CD4-positive, alpha-beta T cell (primary cell): ENCODE results near the gene CASQ1. TPM values are rescaled to one million over a fixed set of nuclear protein-coding genes. Genes with fewer than 3 reads are reported as not detected.

Experiments
- ATAC-seq: fragments of 200-7000 bp; cut with Tn5 transposase; one replicate; pipeline ENCODE4 v1.10.0; 2022; ENCODE audit warnings: mild to moderate bottlenecking; ENCODE audit not compliant: poor library complexity
- CTCF ChIA-PET: fragments of 350-600 bp; sonication (Branson Sonifier 250); formaldehyde crosslinking; loops from one replicate; lab custom pipeline; 2021; ENCODE audit warnings: antibody characterized with exemption, inconsistent platforms; lab: Charles Lee
- POLR2A ChIA-PET: fragments of 350-600 bp; sonication (Branson Sonifier 250); formaldehyde crosslinking; loops from one replicate; lab custom pipeline; 2021; ENCODE audit warnings: antibody characterized with exemption, inconsistent platforms; lab: Charles Lee
- DNase-seq, 14 experiments: peaks; one replicate each; pipeline ENCODE4 v3.0.0-alpha.2; 2013 to 2020; ENCODE audit warnings: mixed read lengths in 2 of 14
- H3K27ac ChIP-seq, 2 donors: one replicate each; pipeline versions ENCODE4 v1.5.1 to v1.7.0; 2013; ENCODE audit warnings: low read length in 2 of 2, low read depth in 1 of 2, mild to moderate bottlenecking in 1 of 2
- H3K27me3 ChIP-seq, 2 experiments: 1 replicate in 1 of 2; 2 replicates in 1 of 2; pipeline versions ENCODE4 v1.6.1 to v1.7.0; 2013; ENCODE audit warnings: low read length in 2 of 2, control low read depth in 1 of 2, mild to moderate bottlenecking in 1 of 2, moderate library complexity in 1 of 2; ENCODE audit not compliant: insufficient read depth in 2 of 2, control insufficient read depth in 1 of 2
- H3K36me3 ChIP-seq: one replicate; pipeline ENCODE4 v1.6.1; 2013; ENCODE audit warnings: low read length, control low read depth; ENCODE audit not compliant: insufficient read depth
- H3K4me1 ChIP-seq: one replicate; pipeline ENCODE4 v1.6.1; 2013; ENCODE audit warnings: low read length, control low read depth; ENCODE audit not compliant: insufficient read depth
- H3K4me3 ChIP-seq: one replicate; pipeline ENCODE4 v1.5.1; 2013; ENCODE audit warnings: mild to moderate bottlenecking, low read length, moderate library complexity
- H3K9me3 ChIP-seq, 2 experiments: 1 replicate in 1 of 2; 2 replicates in 1 of 2; pipeline versions ENCODE4 v1.6.1 to v1.7.0; 2013; ENCODE audit warnings: low read length in 2 of 2, mild to moderate bottlenecking in 2 of 2, control low read depth in 1 of 2, moderate library complexity in 1 of 2; ENCODE audit not compliant: control insufficient read depth in 1 of 2, insufficient read depth in 1 of 2
- H3K27ac Mint-ChIP-seq: one replicate; pipeline ENCODE4 v1.8.0; 2020; ENCODE audit warnings: mixed read lengths
- H3K27me3 Mint-ChIP-seq: one replicate; pipeline ENCODE4 v1.8.0; 2021; ENCODE audit warnings: mixed read lengths
- H3K36me3 Mint-ChIP-seq: one replicate; pipeline ENCODE4 v1.8.0; 2021; ENCODE audit warnings: low read depth, mixed read lengths
- H3K4me1 Mint-ChIP-seq: one replicate; pipeline ENCODE4 v1.8.0; 2021; ENCODE audit warnings: low read depth, mixed read lengths
- H3K4me3 Mint-ChIP-seq: one replicate; pipeline ENCODE4 v1.8.0; 2020; ENCODE audit warnings: mild to moderate bottlenecking, mixed read lengths
- H3K9me3 Mint-ChIP-seq: one replicate; pipeline ENCODE4 v1.8.0; 2020; ENCODE audit warnings: mixed read lengths
- CTCF ChIP-seq: fragments of 200-600 bp; IDR thresholded peaks from one replicate; pipeline ENCODE4 v1.8.0; 2022; ENCODE audit warnings: antibody characterized with exemption, mild to moderate bottlenecking
- intact Hi-C, 2 experiments: fragments of 100-400 bp; cut with DNase I in 1 of 2; cut with micrococcal nuclease in 1 of 2; formaldehyde crosslinking; loops; one replicate each; pipeline versions ENCODE4 v1.15.1 to v1.9.0; 2023 to 2025; cut with DNase I, micrococcal nuclease
- total RNA-seq, 174 experiments: library from RNA in 2 of 174; stranded (reverse) in 2 of 174; gene quantifications; one replicate each; pipeline ENCODE4 v1.2.3 and lab custom pipeline; 2021 to 2026

CASQ1 gene
- total RNA-seq, 2 experiments from 2014 or later: not detected

- H3K4me1 ChIP-seq: no peaks in the 10 kb centered on the region
- H3K36me3 ChIP-seq: peaks cover 84% of the 10 kb centered on the region
- ATAC-seq (no peak), DNase-seq (no peak)
- H3K27me3 ChIP-seq: no peaks in the 10 kb centered on the region
- intact Hi-C loops: no loop called here
- Mint-ChIP-seq H3K4me3 (no peak overlapping the region), H3K27me3 (no peaks in the 10 kb centered on the region), H3K27ac (no peak overlapping the region), H3K36me3 (peaks cover 93% of the 10 kb centered on the region), H3K9me3 (no peaks in the 10 kb centered on the region), H3K4me1 (peaks cover 18% of the 10 kb centered on the region)
- POLR2A ChIA-PET: interaction anchor here (1.4 kb wide), 2 partner anchors 23 to 45 kb away, joined by 4 read pairs; partner anchors contain the start of genes DCAF8 and PEX19
- CTCF ChIA-PET: interaction anchor here (0.7 to 1.6 kb wide), 3 partner anchors 12 to 52 kb away, joined by 3 to 6 read pairs (median 4); no protein-coding TSS in a partner anchor
- no peak overlapping the region for H3K27ac ChIP-seq
- TF ChIP-seq CTCF: no peak
- no peak overlapping the region for H3K4me3 ChIP-seq
- no peaks in the 10 kb centered on the region for H3K9me3 ChIP-seq
These were observed 49.4 kb downstream of the CASQ1 start for GRCh38 chr1:160239582-160240299.

- H3K36me3 Mint-ChIP-seq: peaks cover 62% of the 10 kb centered on the region
These were observed 53.4 kb downstream of the CASQ1 start for GRCh38 chr1:160243767-160244166.

GRCh38 chr1:160244209-160244608 is 53.8 kb downstream of the CASQ1 start:
- no peak for TF ChIP-seq CTCF
- ChIA-PET CTCF (interaction anchor here (1.0 to 3.5 kb wide), 3 partner anchors 8 to 51 kb away, joined by 3 to 19 read pairs (median 4); no protein-coding TSS in a partner anchor), POLR2A (interaction anchor here (0.7 kb wide), 1 partner anchor 34 kb away, joined by 3 read pairs; no protein-coding TSS in a partner anchor)
- ATAC-seq: no peak
- no peaks in the 10 kb centered on the region for H3K27me3 ChIP-seq
- H3K4me3 Mint-ChIP-seq: no peak overlapping the region
- H3K36me3 ChIP-seq: peaks cover 50% of the 10 kb centered on the region
- H3K27ac Mint-ChIP-seq: no peak overlapping the region
- no peak for DNase-seq
- no peaks in the 10 kb centered on the region for H3K9me3 ChIP-seq
- no peaks in the 10 kb centered on the region for H3K9me3 Mint-ChIP-seq
- H3K4me3 ChIP-seq: no peak overlapping the region
- peaks cover 4% of the 10 kb centered on the region for H3K4me1 ChIP-seq
- H3K27ac ChIP-seq: no peak overlapping the region
- intact Hi-C loops: loop anchor here in 1 of 2 experiments (2.0 kb wide), 1 partner anchor 43 kb away; no protein-coding TSS in a partner anchor
- peaks cover 57% of the 10 kb centered on the region for H3K36me3 Mint-ChIP-seq
- peaks cover 23% of the 10 kb centered on the region for H3K4me1 Mint-ChIP-seq
- no peaks in the 10 kb centered on the region for H3K27me3 Mint-ChIP-seq

More at GRCh38 chr1:160243767-160244166, 53.4 kb downstream of the CASQ1 start:
- Mint-ChIP-seq H3K27ac (no peak overlapping the region), H3K9me3 (no peaks in the 10 kb centered on the region), H3K4me3 (no peak overlapping the region), H3K4me1 (peaks cover 23% of the 10 kb centered on the region), H3K27me3 (no peaks in the 10 kb centered on the region)
- ATAC-seq (no peak), DNase-seq (no peak)
- Histone ChIP-seq H3K4me3 (no peak overlapping the region), H3K4me1 (peaks cover 4% of the 10 kb centered on the region), H3K9me3 (no peaks in the 10 kb centered on the region), H3K27me3 (no peaks in the 10 kb centered on the region), H3K36me3 (peaks cover 54% of the 10 kb centered on the region), H3K27ac (no peak overlapping the region)
- CTCF ChIA-PET: interaction anchor here (1.0 to 3.5 kb wide), 3 partner anchors 8 to 51 kb away, joined by 3 to 19 read pairs (median 4); no protein-coding TSS in a partner anchor
- intact Hi-C loops: loop anchor here in 1 of 2 experiments (2.0 kb wide), 1 partner anchor 43 kb away; no protein-coding TSS in a partner anchor
- TF ChIP-seq CTCF: no peak
- POLR2A ChIA-PET: interaction anchor here (0.7 kb wide), 1 partner anchor 35 kb away, joined by 3 read pairs; no protein-coding TSS in a partner anchor
